Lower leg skin (tissue), 4 donors: ENCODE results near the gene IAPP. TPM values are rescaled to one million over a fixed set of nuclear protein-coding genes. Genes with fewer than 3 reads are reported as not detected.
"Not testable (repeated sequence)": the region's sequence is repeated elsewhere in the genome, so short reads cannot be mapped to it uniquely, and the experiment has no call there.

ENCODE experiments used
- DNase-seq, 2 donors: peaks; one replicate each; pipeline ENCODE4 v3.0.0-alpha.2; 2019; ENCODE audit warnings: low spot score in 2 of 2
- H3K4me3 ChIP-seq: fragments of 200-600 bp; sonication (generic); 2 replicates; pipeline ENCODE4 v1.5.1; 2017; ENCODE audit warnings: mild to moderate bottlenecking, low read depth; ENCODE audit not compliant: poor library complexity, severe bottlenecking
- POLR2A ChIP-seq, 2 donors: fragments of 450-650 bp; IDR thresholded peaks; one replicate each; pipeline ENCODE4 v1.6.1; 2016 to 2017; ENCODE audit warnings: antibody characterized with exemption in 2 of 2, mild to moderate bottlenecking in 1 of 2, moderate library complexity in 1 of 2
- WGBS, 2 donors: methylation state at CpG; one replicate each; pipeline ENCODE4 v1.1.5; 2018; 5-methylcytosine and 5-hydroxymethylcytosine counted together
- intact Hi-C: fragments of 100-400 bp; cut with DNase I; formaldehyde crosslinking; loops from one replicate; pipeline ENCODE4 v1.15.0; 2023; ENCODE audit warnings: low total_unique reads
- total RNA-seq, 4 donors: library from RNA; depleted of rRNA; stranded (reverse); fragments of >200 nt; gene quantifications; one replicate each; pipeline ENCODE4 v1.1.0, GENCODE V29; 2016
- TF ChIP-seq, protein P1 (sequence below), 3 donors: fragments of 450-650 bp; IDR thresholded peaks; one replicate each; pipeline ENCODE4 v1.5.1; 2016; ENCODE audit warnings: antibody characterized with exemption in 3 of 3, mild to moderate bottlenecking in 3 of 3, moderate library complexity in 2 of 3

IAPP gene
- total RNA-seq, 4 donors from 2014 or later = not detected

DNA sequence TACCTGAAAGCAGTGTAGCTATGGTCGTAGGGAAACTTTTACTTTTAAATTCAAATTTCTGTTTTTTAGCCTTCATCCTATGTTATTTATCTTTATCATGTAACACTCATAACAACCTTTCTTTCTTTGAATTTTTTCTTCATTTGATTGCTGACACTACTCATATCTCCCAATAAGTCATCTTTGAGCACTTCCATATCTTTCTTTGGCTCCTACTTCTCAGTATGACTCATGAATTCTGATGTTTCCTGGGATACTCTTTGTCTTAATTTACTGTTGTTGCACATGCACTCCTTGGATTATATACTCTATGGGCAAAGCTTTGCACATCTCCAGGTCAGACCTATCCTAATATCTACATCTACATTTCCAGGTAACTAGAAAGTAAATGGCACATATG is 18.1 kb upstream of the IAPP start:
- intact Hi-C loops = no loop called here
- 39 to 95% methylated on average over 1 of the region's 1 CpG for WGBS, 2 donors
- TF ChIP-seq, protein P1, sequence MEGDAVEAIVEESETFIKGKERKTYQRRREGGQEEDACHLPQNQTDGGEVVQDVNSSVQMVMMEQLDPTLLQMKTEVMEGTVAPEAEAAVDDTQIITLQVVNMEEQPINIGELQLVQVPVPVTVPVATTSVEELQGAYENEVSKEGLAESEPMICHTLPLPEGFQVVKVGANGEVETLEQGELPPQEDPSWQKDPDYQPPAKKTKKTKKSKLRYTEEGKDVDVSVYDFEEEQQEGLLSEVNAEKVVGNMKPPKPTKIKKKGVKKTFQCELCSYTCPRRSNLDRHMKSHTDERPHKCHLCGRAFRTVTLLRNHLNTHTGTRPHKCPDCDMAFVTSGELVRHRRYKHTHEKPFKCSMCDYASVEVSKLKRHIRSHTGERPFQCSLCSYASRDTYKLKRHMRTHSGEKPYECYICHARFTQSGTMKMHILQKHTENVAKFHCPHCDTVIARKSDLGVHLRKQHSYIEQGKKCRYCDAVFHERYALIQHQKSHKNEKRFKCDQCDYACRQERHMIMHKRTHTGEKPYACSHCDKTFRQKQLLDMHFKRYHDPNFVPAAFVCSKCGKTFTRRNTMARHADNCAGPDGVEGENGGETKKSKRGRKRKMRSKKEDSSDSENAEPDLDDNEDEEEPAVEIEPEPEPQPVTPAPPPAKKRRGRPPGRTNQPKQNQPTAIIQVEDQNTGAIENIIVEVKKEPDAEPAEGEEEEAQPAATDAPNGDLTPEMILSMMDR (IDR thresholded peaks at IDR 0.05) = no peak
- TF ChIP-seq POLR2A (IDR thresholded peaks at IDR 0.05) = no peak
- no peak overlapping the region for H3K4me3 ChIP-seq
- no peak for DNase-seq

DNA sequence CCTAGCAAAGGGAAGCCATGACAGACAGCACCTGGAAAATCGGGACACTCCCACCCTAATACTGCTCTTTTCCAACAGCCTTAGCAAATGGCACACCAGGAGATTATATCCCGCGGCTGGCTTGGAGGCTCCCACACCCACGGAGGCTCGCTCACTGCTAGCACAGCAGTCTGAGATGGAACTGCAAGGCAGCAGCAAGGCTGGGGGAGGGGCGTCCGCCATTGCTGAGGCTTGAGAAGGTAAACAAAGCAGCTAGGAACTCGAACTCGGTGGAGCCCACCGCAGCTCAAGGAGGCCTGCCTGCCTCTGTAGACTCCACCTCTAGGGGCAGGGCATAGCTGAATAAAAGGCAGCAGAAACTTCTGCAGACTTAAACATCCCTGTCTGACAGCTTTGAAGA is 12.1 kb upstream of the IAPP start:
- intact Hi-C loops, DNase-seq, H3K4me3 ChIP-seq: not testable (repeated sequence)
- WGBS, 2 donors = 84 to 89% methylated on average over 10 of the region's 10 CpGs

GRCh38 chr12:21369141-21369980 is 3.3 kb upstream of the IAPP start:
- no peak overlapping the region for H3K4me3 ChIP-seq
- TF ChIP-seq POLR2A (IDR thresholded peaks at IDR 0.05) = no peak
- TF ChIP-seq, protein P1 (IDR thresholded peaks at IDR 0.05) = no peak
- DNase-seq = no peak
- intact Hi-C loops = no loop called here
- WGBS, 2 donors = 57 to 64% methylated on average over 4 of the region's 4 CpGs

- DNase-seq = no peak
- intact Hi-C loops = no loop called here
- WGBS, 2 donors = 73 to 74% methylated on average over 7 of the region's 7 CpGs
- no peak overlapping the region for H3K4me3 ChIP-seq
- TF ChIP-seq POLR2A (IDR thresholded peaks at IDR 0.05) = no peak
- TF ChIP-seq, protein P1 (IDR thresholded peaks at IDR 0.05) = no peak
Measured at GRCh38 chr12:21370845-21371449, 1.8 kb upstream of the IAPP start.

GRCh38 chr12:21379218-21379617 is 6.5 kb downstream of the IAPP start:
- TF ChIP-seq, protein P1 (IDR thresholded peaks at IDR 0.05) = no peak
- TF ChIP-seq POLR2A (IDR thresholded peaks at IDR 0.05) = no peak
- 63 to 77% methylated on average over 3 of the region's 3 CpGs for WGBS, 2 donors

GRCh38 chr12:21381320-21381719 is 8.6 kb downstream of the IAPP start:
- H3K4me3 ChIP-seq, DNase-seq, intact Hi-C loops: not testable (repeated sequence)
- 90 to 93% methylated on average over 5 of the region's 5 CpGs for WGBS, 2 donors

More at GRCh38 chr12:21379218-21379617, 6.5 kb downstream of the IAPP start:
- H3K4me3 ChIP-seq = no peak overlapping the region
- intact Hi-C loops = no loop called here
- DNase-seq = no peak
